Measurements from ENCODE around the gene CIB2.

CIB2 gene

GRCh38 chr15:78131295-78132061 is at the start of gene CIB2:
TSS of gene CIB2 (minus strand) at chr15:78131445. CDS start at chr15:78131215, 230 bp downstream.
- peak; percentile 54 for TF ChIP-seq CTCF (IDR thresholded peaks at IDR 0.05; ENCODE audit: low read depth, low read length)

DNA sequence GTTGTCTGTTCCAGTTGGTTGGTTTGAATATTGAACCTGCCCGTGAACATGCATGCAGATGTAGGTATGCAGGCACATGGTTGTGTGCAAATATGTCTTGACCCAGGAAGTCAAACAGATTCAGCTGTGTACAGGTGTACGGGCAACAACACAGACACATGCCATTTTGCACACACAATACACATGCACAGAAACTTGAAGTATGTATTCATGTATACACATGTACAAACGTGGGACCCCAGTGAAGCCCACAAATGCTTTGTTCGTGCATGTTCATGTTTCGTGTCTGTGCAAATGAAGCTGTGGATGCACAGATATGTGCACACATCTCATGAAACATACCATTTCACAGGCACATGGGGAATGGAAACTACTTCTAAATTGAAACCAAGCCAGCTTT is 48.7 kb upstream of the CIB2 start:
- TF ChIP-seq CTCF (IDR thresholded peaks at IDR 0.05; ENCODE audit: low read depth, low read length), result no peak
- no peak overlapping the region for H3K4me3 ChIP-seq (ENCODE audit: low read depth, low read length)

More at GRCh38 chr15:78131295-78132061, at the start of gene CIB2:
- peak within 1 kb of the TSS; percentile 65 for H3K4me3 ChIP-seq (ENCODE audit: low read depth, low read length)

- TF ChIP-seq CTCF (IDR thresholded peaks at IDR 0.05; ENCODE audit: low read depth, low read length), result no peak
- H3K4me3 ChIP-seq (ENCODE audit: low read depth, low read length), result no peak overlapping the region
These were observed 48.1 kb upstream of the CIB2 start for GRCh38 chr15:78179286-78179840.

- no peak overlapping the region for H3K4me3 ChIP-seq (ENCODE audit: low read depth, low read length)
- no peak for TF ChIP-seq CTCF (IDR thresholded peaks at IDR 0.05; ENCODE audit: low read depth, low read length)
These were observed 46.8 kb upstream of the CIB2 start for GRCh38 chr15:78178064-78178463.

GRCh38 chr15:78177447-78177873 is 46.2 kb upstream of the CIB2 start:
- TF ChIP-seq CTCF (IDR thresholded peaks at IDR 0.05; ENCODE audit: low read depth, low read length), result peak; percentile 76

DNA sequence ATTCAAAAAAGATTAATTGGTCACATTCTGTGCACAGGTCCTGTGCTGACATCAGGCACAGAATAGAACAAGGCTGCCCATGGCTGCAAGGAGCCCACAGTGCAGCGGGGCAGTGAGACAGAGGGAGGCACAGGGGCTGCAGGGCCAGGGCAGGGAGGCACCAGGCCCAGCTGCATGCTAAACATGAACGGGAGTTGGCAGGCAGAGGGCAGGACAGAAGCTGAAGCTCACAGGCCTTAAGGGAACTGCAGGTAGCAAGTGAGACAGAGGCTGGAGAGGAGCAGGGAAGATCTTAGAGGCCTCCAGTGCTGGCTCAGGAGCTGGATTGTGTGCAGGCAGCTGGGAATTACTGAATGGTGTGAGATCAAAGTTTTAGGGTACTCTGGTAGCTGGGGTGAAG is 44.1 kb upstream of the CIB2 start:
- H3K4me3 ChIP-seq (ENCODE audit: low read depth, low read length), result no peak overlapping the region
- no peak for TF ChIP-seq CTCF (IDR thresholded peaks at IDR 0.05; ENCODE audit: low read depth, low read length)

More at GRCh38 chr15:78177447-78177873, 46.2 kb upstream of the CIB2 start:
- no peak overlapping the region for H3K4me3 ChIP-seq (ENCODE audit: low read depth, low read length)

DNA sequence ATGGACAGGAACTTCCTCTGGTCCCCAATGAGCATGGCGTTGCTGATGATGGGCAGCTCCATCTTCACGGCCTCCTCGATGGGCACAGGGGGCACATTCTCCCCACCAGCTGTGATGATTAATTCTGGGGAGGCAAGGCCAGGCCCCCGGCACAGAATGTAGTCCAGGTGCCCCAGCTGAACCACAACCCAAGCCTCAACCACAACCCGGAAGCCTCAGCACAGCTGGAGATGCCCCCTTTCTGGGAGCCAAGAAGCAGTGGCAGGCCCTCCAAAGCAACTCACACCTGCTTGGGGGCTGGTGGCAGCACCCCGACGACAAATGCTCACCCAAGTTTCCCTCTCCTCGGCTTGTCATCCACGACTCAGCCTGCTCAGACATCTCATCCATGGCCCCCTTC is 43.2 kb upstream of the CIB2 start:
- no peak for TF ChIP-seq CTCF (IDR thresholded peaks at IDR 0.05; ENCODE audit: low read depth, low read length)
- H3K4me3 ChIP-seq (ENCODE audit: low read depth, low read length), result no peak overlapping the region
